ENCODE results near the gene FRAT1.

Gene FRAT1

GRCh38 chr10:97307866-97308780 is 10.9 kb upstream of the FRAT1 start:
- no peak for DNase-seq

GRCh38 chr10:97311111-97311626 is 7.9 kb upstream of the FRAT1 start:
- no peak for DNase-seq

- no peak for DNase-seq
Measured at GRCh38 chr10:97312897-97313296, 6.2 kb upstream of the FRAT1 start.

- no peak for DNase-seq
Measured at GRCh38 chr10:97314671-97315070, 4.4 kb upstream of the FRAT1 start.

GRCh38 chr10:97319671-97320479 is 804 bp downstream of the FRAT1 start:
- peak; percentile 82 for DNase-seq

- no peak for DNase-seq
Measured at GRCh38 chr10:97320480-97321031, 1.5 kb downstream of the FRAT1 start.

- DNase-seq, result peak; percentile 58
Measured at GRCh38 chr10:97321032-97321803, 2.1 kb downstream of the FRAT1 start.

GRCh38 chr10:97321804-97322190 is 2.7 kb downstream of the FRAT1 start:
- DNase-seq, result no peak

GRCh38 chr10:97323501-97323900 is 4.4 kb downstream of the FRAT1 start:
- DNase-seq, result no peak

- no peak for DNase-seq
Measured at GRCh38 chr10:97325754-97326153, 6.7 kb downstream of the FRAT1 start.

GRCh38 chr10:97327348-97328294 is 8.6 kb downstream of the FRAT1 start:
- DNase-seq, result no peak

- DNase-seq, result no peak
Measured at GRCh38 chr10:97328646-97329453, 9.8 kb downstream of the FRAT1 start.

GRCh38 chr10:97329766-97330165 is 10.7 kb downstream of the FRAT1 start:
- no peak for DNase-seq

GRCh38 chr10:97331153-97331703 is 12.2 kb downstream of the FRAT1 start:
- DNase-seq, result no peak

- DNase-seq, result peak; percentile 78
Measured at GRCh38 chr10:97332591-97333350, 13.7 kb downstream of the FRAT1 start.

- DNase-seq, result no peak
Measured at GRCh38 chr10:97333351-97333600, 14.2 kb downstream of the FRAT1 start.

- peak; percentile 83 for DNase-seq
Measured at GRCh38 chr10:97333601-97334369, 14.7 kb downstream of the FRAT1 start.

- peak; percentile 94 for DNase-seq
Measured at GRCh38 chr10:97334370-97335175, 15.5 kb downstream of the FRAT1 start, which contains the start of gene FRAT2. TSS of gene FRAT2 (minus strand) at chr10:97334729. CDS start at chr10:97334572, 157 bp downstream.
